Uterus (tissue), 4 donors: ENCODE results near the gene PEMT. TPM values are rescaled to one million over a fixed set of nuclear protein-coding genes. Genes with fewer than 3 reads are reported as not detected.

Source experiments
- DNase-seq, 2 donors: peaks; one replicate each; pipeline ENCODE4 v3.0.0-alpha.2; 2019 to 2020
- H3K27ac ChIP-seq, 2 donors: fragments of 200-600 bp; sonication (generic); 1 replicate in 1 of 2; 2 replicates in 1 of 2; pipeline ENCODE4 v1.5.1; 2016 to 2018
- H3K27me3 ChIP-seq, 2 donors: fragments of 200-600 bp; sonication (generic); one replicate each; pipeline ENCODE4 v1.5.1; 2018 to 2019; ENCODE audit warnings: control low read depth in 1 of 2
- H3K36me3 ChIP-seq, 2 donors: fragments of 200-600 bp; sonication (generic); one replicate each; pipeline ENCODE4 v1.5.1; 2019; ENCODE audit warnings: control low read depth in 1 of 2
- H3K4me1 ChIP-seq, 2 donors: fragments of 200-600 bp; sonication (generic); one replicate each; pipeline ENCODE4 v1.5.1; 2018 to 2019; ENCODE audit warnings: control low read depth in 1 of 2
- H3K4me3 ChIP-seq, 2 donors: fragments of 200-600 bp; sonication (generic); 1 replicate in 1 of 2; 2 replicates in 1 of 2; pipeline ENCODE4 v1.5.1; 2018 to 2019; ENCODE audit warnings: mild to moderate bottlenecking in 1 of 2
- H3K9me3 ChIP-seq, 2 donors: fragments of 200-600 bp; sonication (generic); one replicate each; pipeline ENCODE4 v1.5.1; 2019; ENCODE audit warnings: control low read depth in 1 of 2
- POLR2A ChIP-seq, 2 donors: fragments of 450-650 bp; IDR thresholded peaks; one replicate each; pipeline ENCODE4 v1.6.1; 2016; ENCODE audit warnings: antibody characterized with exemption in 2 of 2, mild to moderate bottlenecking in 1 of 2, moderate library complexity in 1 of 2
- intact Hi-C: fragments of 100-400 bp; cut with DNase I; formaldehyde crosslinking; loops from one replicate; pipeline ENCODE4 v1.15.1; 2023; ENCODE audit warnings: low total_unique reads
- total RNA-seq, 4 donors: library from RNA; depleted of rRNA in 3 of 4; stranded (reverse); fragments of >200 nt in 3 of 4; gene quantifications; one replicate each; pipeline versions ENCODE4 v1.1.0 to v1.2.4, GENCODE V29; 2014 to 2023
- TF ChIP-seq, protein P1 (sequence below), 4 experiments: fragments of 200-600 bp in 2 of 4; fragments of 450-650 bp in 2 of 4; sonication (generic) in 2 of 4; IDR thresholded peaks; one replicate each; pipeline ENCODE4 v1.5.1; 2016 to 2019; ENCODE audit warnings: antibody characterized with exemption in 4 of 4, mild to moderate bottlenecking in 2 of 4, moderate library complexity in 1 of 4
- donor health status: DM: yes; HTN: yes; CAD: no.

Gene PEMT
- total RNA-seq, 4 donors from 2014 or later = 26.3 to 61.7 (median 32.2) TPM

GRCh38 chr17:17527534-17527933, 64.0 kb downstream of the PEMT start:
- DNase-seq = no peak
- Histone ChIP-seq H3K4me1 (no peaks in the 10 kb centered on the region), H3K9me3 (no peaks in the 10 kb centered on the region), H3K36me3 (no peaks in the 10 kb centered on the region), H3K27me3 (no peaks in the 10 kb centered on the region), H3K4me3 (no peak overlapping the region), H3K27ac (no peak overlapping the region)
- intact Hi-C loops = no loop called here
- TF ChIP-seq POLR2A (IDR thresholded peaks at IDR 0.05) = no peak
- TF ChIP-seq, protein P1, sequence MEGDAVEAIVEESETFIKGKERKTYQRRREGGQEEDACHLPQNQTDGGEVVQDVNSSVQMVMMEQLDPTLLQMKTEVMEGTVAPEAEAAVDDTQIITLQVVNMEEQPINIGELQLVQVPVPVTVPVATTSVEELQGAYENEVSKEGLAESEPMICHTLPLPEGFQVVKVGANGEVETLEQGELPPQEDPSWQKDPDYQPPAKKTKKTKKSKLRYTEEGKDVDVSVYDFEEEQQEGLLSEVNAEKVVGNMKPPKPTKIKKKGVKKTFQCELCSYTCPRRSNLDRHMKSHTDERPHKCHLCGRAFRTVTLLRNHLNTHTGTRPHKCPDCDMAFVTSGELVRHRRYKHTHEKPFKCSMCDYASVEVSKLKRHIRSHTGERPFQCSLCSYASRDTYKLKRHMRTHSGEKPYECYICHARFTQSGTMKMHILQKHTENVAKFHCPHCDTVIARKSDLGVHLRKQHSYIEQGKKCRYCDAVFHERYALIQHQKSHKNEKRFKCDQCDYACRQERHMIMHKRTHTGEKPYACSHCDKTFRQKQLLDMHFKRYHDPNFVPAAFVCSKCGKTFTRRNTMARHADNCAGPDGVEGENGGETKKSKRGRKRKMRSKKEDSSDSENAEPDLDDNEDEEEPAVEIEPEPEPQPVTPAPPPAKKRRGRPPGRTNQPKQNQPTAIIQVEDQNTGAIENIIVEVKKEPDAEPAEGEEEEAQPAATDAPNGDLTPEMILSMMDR (IDR thresholded peaks at IDR 0.05) = no peak

DNA sequence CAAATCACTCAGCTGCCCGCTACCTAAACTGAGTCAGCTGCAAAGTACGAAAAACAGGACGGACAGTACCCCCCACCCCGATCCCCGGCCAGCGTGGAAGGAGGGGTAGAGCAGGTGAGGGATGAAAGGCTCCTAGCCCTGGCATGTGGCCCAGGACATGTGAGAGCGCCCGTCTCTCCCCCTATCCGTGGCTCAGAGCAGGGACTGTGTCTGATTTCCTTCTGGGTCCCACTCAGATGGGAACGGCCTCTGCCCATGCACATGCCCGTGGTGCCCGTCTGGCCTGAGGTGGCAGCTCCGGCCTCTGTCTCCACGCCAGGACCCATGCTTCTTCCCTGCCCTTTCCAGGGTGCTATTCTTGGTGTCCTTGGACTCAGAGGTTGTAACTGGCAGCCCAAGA, 65.1 kb downstream of the PEMT start:
- no peaks in the 10 kb centered on the region for H3K36me3 ChIP-seq
- TF ChIP-seq, protein P1 (IDR thresholded peaks at IDR 0.05) = no peak
- TF ChIP-seq POLR2A (IDR thresholded peaks at IDR 0.05) = no peak
- no peak overlapping the region for H3K4me3 ChIP-seq
- peak overlapping the region in 1 of 2 donors; percentile 18 for H3K27ac ChIP-seq
- no peaks in the 10 kb centered on the region for H3K4me1 ChIP-seq
- peak in 1 of 2 donors; percentile 46 for DNase-seq
- no peaks in the 10 kb centered on the region for H3K27me3 ChIP-seq
- intact Hi-C loops = no loop called here
- no peaks in the 10 kb centered on the region for H3K9me3 ChIP-seq

- no peak for DNase-seq
- no peaks in the 10 kb centered on the region for H3K36me3 ChIP-seq
- intact Hi-C loops = no loop called here
- no peaks in the 10 kb centered on the region for H3K27me3 ChIP-seq
- TF ChIP-seq POLR2A (IDR thresholded peaks at IDR 0.05) = no peak
- TF ChIP-seq, protein P1 (IDR thresholded peaks at IDR 0.05) = no peak
- no peak overlapping the region for H3K4me3 ChIP-seq
- H3K4me1 ChIP-seq = no peaks in the 10 kb centered on the region
- peak overlapping the region in 1 of 2 donors; percentile 18 for H3K27ac ChIP-seq
- H3K9me3 ChIP-seq = no peaks in the 10 kb centered on the region
Measured at GRCh38 chr17:17525956-17526355, 65.6 kb downstream of the PEMT start.

DNA sequence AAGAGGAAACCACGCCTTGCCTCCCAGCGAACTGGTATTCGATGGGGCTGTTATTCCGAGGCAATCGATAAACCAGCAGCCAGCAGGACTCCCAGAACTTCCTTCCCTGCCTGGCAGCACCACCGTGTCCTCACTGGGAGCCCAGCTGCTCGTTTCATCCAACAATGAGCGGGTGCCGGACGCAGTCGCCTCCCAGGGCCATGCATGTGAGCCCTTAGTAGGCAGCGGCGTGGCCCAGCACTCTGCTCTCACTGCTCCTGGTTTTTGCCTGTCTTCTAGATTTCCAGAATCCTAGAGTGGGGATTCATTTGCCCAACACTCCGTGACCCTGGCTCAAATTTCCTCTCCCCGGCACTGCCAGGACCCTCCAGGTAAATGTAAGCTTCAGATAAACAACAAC, 66.2 kb downstream of the PEMT start:
- Histone ChIP-seq H3K27ac (no peak overlapping the region), H3K4me1 (no peaks in the 10 kb centered on the region), H3K4me3 (no peak overlapping the region), H3K9me3 (no peaks in the 10 kb centered on the region), H3K36me3 (no peaks in the 10 kb centered on the region), H3K27me3 (no peaks in the 10 kb centered on the region)
- TF ChIP-seq, protein P1 (IDR thresholded peaks at IDR 0.05) = no peak
- no peak for TF ChIP-seq POLR2A (IDR thresholded peaks at IDR 0.05)
- no peak for DNase-seq
- intact Hi-C loops = no loop called here

DNA sequence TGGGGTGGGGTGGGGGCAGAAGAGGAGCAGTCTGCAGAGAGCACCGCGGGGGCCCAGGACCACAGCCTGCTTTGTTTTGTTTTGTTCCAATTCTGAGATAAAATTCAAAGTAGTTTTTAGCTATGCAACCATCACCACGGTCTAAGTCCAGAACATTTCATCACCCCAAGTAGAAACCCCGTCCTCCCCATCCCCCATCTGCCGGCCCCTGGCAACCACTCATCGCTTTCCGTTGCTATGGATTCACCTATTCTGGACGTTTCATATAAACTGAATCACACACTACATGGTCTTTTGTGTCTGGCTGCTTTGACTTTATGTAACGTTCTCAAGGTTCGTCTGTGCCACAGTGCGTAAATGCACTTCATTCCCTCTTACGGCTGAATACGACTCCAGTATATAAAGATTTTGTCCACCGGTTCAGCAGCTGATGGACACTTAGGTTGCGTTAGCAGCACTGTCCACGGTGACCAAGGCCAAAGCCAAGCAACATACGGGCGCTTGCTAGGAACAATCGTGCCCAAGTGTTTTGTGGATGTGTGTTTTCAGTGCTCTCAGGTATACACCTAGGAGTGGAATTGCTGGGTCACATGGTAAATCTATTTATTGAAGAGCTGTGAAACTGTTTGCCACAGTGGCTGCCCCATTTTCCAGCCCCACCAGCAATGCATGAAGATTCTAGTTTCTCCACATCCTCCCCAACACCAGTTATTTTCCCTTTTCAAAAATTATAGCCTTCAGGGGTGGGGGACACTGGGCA, 67.6 kb downstream of the PEMT start:
- no peaks in the 10 kb centered on the region for H3K27me3 ChIP-seq
- H3K27ac ChIP-seq = no peak overlapping the region
- H3K4me1 ChIP-seq = no peaks in the 10 kb centered on the region
- no peak overlapping the region for H3K4me3 ChIP-seq
- intact Hi-C loops = no loop called here
- TF ChIP-seq POLR2A (IDR thresholded peaks at IDR 0.05) = no peak
- TF ChIP-seq, protein P1 (IDR thresholded peaks at IDR 0.05) = no peak
- H3K9me3 ChIP-seq = no peaks in the 10 kb centered on the region
- no peaks in the 10 kb centered on the region for H3K36me3 ChIP-seq
- no peak for DNase-seq
